Neuronal stem cell (in vitro differentiated cells): Measurements from ENCODE around the gene MYCN.

Experiments
- DNase-seq: peaks from one replicate; pipeline ENCODE4 v3.0.0-alpha.2; 2013; ENCODE audit warnings: low spot score
- H2AFZ ChIP-seq: one replicate; pipeline ENCODE4 v1.6.1; 2013; ENCODE audit warnings: mild to moderate bottlenecking, low read length, inconsistent platforms
- H2AK5ac ChIP-seq: 2 replicates; pipeline ENCODE4 v1.6.1; 2013; ENCODE audit warnings: low read depth, mild to moderate bottlenecking, inconsistent platforms, low read length, moderate library complexity, mixed read lengths
- H2BK120ac ChIP-seq: 2 replicates; pipeline ENCODE4 v1.6.1; 2013; ENCODE audit warnings: low read depth, mild to moderate bottlenecking, inconsistent platforms, low read length, moderate library complexity, mixed read lengths
- H2BK12ac ChIP-seq: one replicate; pipeline ENCODE4 v1.6.1; 2013; ENCODE audit warnings: low read length, inconsistent platforms
- H2BK15ac ChIP-seq: 2 replicates; pipeline ENCODE4 v1.6.1; 2013; ENCODE audit warnings: mild to moderate bottlenecking, low read length, inconsistent platforms, mixed read lengths
- H2BK5ac ChIP-seq: one replicate; pipeline ENCODE4 v1.6.1; 2013; ENCODE audit warnings: inconsistent platforms, mild to moderate bottlenecking, low read length, moderate library complexity
- H3K14ac ChIP-seq: one replicate; pipeline ENCODE4 v1.6.1; 2013; ENCODE audit warnings: low read length, inconsistent platforms
- H3K18ac ChIP-seq: 2 replicates; pipeline ENCODE4 v1.6.1; 2013; ENCODE audit warnings: low read length, inconsistent platforms
- H3K23ac ChIP-seq: 2 replicates; pipeline ENCODE4 v1.6.1; 2013; ENCODE audit warnings: low read depth, mild to moderate bottlenecking, mixed read lengths, low read length, inconsistent platforms; ENCODE audit not compliant: poor library complexity
- H3K27ac ChIP-seq: replicated peaks from 3 replicates; pipeline ENCODE4 v1.5.1; 2013; ENCODE audit warnings: low read length, inconsistent platforms
- H3K27me3 ChIP-seq, 3 experiments: 2 replicates each; pipeline ENCODE4 v1.6.1; 2013; ENCODE audit warnings: low read length in 3 of 3, mild to moderate bottlenecking in 2 of 3, inconsistent platforms in 1 of 3, low read depth in 1 of 3, mixed read lengths in 1 of 3, moderate library complexity in 1 of 3; ENCODE audit not compliant: control insufficient read depth in 3 of 3, insufficient read depth in 3 of 3
- H3K36me3 ChIP-seq, 2 donors: replicated peaks in 1 of 2; 2 replicates each; pipeline ENCODE4 v1.6.1; 2013; ENCODE audit warnings: low read length in 2 of 2; ENCODE audit not compliant: control insufficient read depth in 2 of 2, insufficient read depth in 2 of 2
- H3K4ac ChIP-seq: 2 replicates; pipeline ENCODE4 v1.6.1; 2013; ENCODE audit warnings: inconsistent platforms, mild to moderate bottlenecking, low read length, moderate library complexity
- H3K4me1 ChIP-seq, 2 donors: 1 replicate in 1 of 2; 2 replicates in 1 of 2; pipeline ENCODE4 v1.6.1; 2013; ENCODE audit warnings: low read length in 2 of 2, low read depth in 1 of 2; ENCODE audit not compliant: control insufficient read depth in 2 of 2, insufficient read depth in 1 of 2
- H3K4me2 ChIP-seq: one replicate; pipeline ENCODE4 v1.6.1; 2013; ENCODE audit warnings: mild to moderate bottlenecking, low read length, inconsistent platforms; ENCODE audit not compliant: insufficient read depth, poor library complexity, severe bottlenecking
- H3K4me3 ChIP-seq, 2 donors: 2 replicates each; pipeline ENCODE4 v1.5.1; 2013; ENCODE audit warnings: low read length in 2 of 2, mild to moderate bottlenecking in 2 of 2, inconsistent platforms in 1 of 2, moderate library complexity in 1 of 2
- H3K79me1 ChIP-seq: one replicate; pipeline ENCODE4 v1.6.1; 2013; ENCODE audit warnings: low read depth, mild to moderate bottlenecking, inconsistent platforms, low read length, moderate library complexity
- H3K9ac ChIP-seq: one replicate; pipeline ENCODE4 v1.6.1; 2013; ENCODE audit warnings: mild to moderate bottlenecking, low read depth, low read length, inconsistent platforms; ENCODE audit not compliant: poor library complexity
- H3K9me3 ChIP-seq, 2 donors: replicated peaks in 1 of 2; 2 replicates each; pipeline versions ENCODE3 to v1.6.1; 2013; ENCODE audit warnings: low read length in 2 of 2, mild to moderate bottlenecking in 2 of 2, inconsistent platforms in 1 of 2, low read depth in 1 of 2, mixed read lengths in 1 of 2, moderate library complexity in 1 of 2; ENCODE audit not compliant: control insufficient read depth in 2 of 2, insufficient read depth in 1 of 2
- H4K8ac ChIP-seq: one replicate; pipeline ENCODE4 v1.6.1; 2013; ENCODE audit warnings: low read depth, mild to moderate bottlenecking, inconsistent platforms, low read length, moderate library complexity
- H4K91ac ChIP-seq: one replicate; pipeline ENCODE4 v1.6.1; 2013; ENCODE audit warnings: low read length, low read depth, mild to moderate bottlenecking, inconsistent platforms; ENCODE audit not compliant: poor library complexity
- WGBS, 2 donors: extraction: QIAGEN DNeasy Blood & Tissue Kit; methylation state at CpG; one replicate each; pipeline ENCODE4 v1.1.7; 2013; ENCODE audit warnings: missing lambda C conversion rate in 2 of 2, mixed read lengths in 1 of 2; ENCODE audit not compliant: insufficient read length in 2 of 2, insufficient replicate concordance in 1 of 2; ENCODE audit errors: extremely low coverage in 2 of 2; 5-methylcytosine and 5-hydroxymethylcytosine counted together

MYCN gene

DNA sequence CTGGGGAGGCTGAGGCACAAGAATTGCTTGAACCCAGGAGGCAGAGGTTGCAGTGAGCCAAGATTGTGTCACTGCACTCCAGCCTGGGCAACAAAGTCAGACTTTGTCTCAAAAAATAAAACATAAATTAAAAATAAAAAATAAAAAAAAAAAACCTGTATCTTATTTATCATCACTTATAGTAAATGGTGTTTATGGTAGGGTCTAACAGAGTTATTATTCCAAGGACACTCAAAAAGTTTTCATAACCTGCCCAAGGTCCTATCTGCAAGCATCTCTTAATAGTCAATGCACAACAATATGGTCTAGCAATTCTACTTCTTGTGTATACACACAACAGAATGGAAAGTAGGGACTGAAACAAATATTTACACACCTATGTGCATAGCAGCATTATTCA, 47.3 kb upstream of the MYCN start:
- Histone ChIP-seq H3K36me3 (no peaks in the 10 kb centered on the region), H4K8ac (no peak overlapping the region), H3K18ac (no peak overlapping the region), H2BK12ac (no peak overlapping the region), H2BK120ac (no peak overlapping the region), H3K79me1 (no peaks in the 10 kb centered on the region), H3K14ac (no peak overlapping the region), H3K4me2 (no peak overlapping the region), H3K4me3 (no peak overlapping the region), H3K4me1 (peaks cover 14 to 29% of the 10 kb centered on the region in 2 donors), H3K27ac (no peak overlapping the region), H2AK5ac (no peak overlapping the region), H2AFZ (no peak overlapping the region), H2BK5ac (no peak overlapping the region), H3K27me3 (no peaks in the 10 kb centered on the region), H4K91ac (no peak overlapping the region), H3K23ac (no peak overlapping the region), H3K4ac (no peak overlapping the region), H3K9ac (no peak overlapping the region), H2BK15ac (no peak overlapping the region), H3K9me3 (peaks cover 4 to 6% of the 10 kb centered on the region in 2 donors)
- no peak for DNase-seq

DNA sequence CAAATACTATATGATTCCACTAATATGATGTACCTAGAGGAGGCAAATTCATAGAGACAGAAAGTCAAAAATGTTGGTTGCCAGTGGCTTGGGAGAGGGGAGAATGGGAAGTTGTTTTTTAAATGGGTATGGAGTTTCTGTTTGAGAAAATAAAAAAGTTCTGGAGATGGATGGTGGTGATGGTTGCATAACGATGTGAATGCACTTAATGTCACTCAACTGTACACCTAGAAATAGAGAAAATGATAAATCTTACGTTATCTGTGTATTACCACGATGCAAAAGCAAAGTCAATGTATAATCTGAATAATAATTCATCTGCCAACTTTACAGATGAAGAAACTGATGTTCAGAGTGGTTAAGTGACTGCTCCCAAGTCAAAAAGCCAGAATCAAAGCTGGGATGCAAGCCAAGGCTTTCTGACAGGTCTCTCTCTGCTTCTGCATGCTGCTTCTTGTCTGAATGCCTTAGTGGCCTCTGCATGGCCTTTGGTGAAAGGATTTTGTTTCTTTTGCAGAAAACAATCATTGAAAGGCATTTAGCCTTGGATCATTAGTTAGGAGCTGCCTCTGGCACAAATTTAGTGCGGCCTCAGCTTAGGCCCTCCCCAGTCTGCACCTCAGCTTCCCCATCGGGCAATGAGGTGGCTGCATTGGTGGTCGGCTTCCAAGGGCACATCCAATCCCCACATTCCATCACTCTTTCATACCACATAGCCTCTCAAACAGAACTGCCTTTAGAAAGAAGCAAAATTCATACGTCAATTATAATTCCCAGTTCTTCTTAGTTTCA, 46.5 kb upstream of the MYCN start:
- H3K9me3 ChIP-seq, result peaks cover 6% of the 10 kb centered on the region in 2 donors
- H3K18ac ChIP-seq, result no peak overlapping the region
- H3K36me3 ChIP-seq, result no peaks in the 10 kb centered on the region
- no peak overlapping the region for H3K4me3 ChIP-seq
- H3K23ac ChIP-seq, result no peak overlapping the region
- no peak overlapping the region for H3K14ac ChIP-seq
- no peak overlapping the region for H2BK5ac ChIP-seq
- no peak overlapping the region for H2AFZ ChIP-seq
- no peaks in the 10 kb centered on the region for H3K27me3 ChIP-seq
- H4K8ac ChIP-seq, result no peak overlapping the region
- no peak overlapping the region for H2BK12ac ChIP-seq
- no peak overlapping the region for H2BK15ac ChIP-seq
- H2BK120ac ChIP-seq, result no peak overlapping the region
- no peak overlapping the region for H3K9ac ChIP-seq
- no peak overlapping the region for H2AK5ac ChIP-seq
- H3K27ac ChIP-seq, result peak overlapping the region; percentile 21
- no peak overlapping the region for H4K91ac ChIP-seq
- no CpG with 5 or more reads among the region's 7 CpGs for WGBS, 2 donors
- no peak overlapping the region for H3K4me2 ChIP-seq
- no peak for DNase-seq
- peaks cover 14 to 25% of the 10 kb centered on the region in 2 donors for H3K4me1 ChIP-seq
- no peak overlapping the region for H3K4ac ChIP-seq
- H3K79me1 ChIP-seq, result no peaks in the 10 kb centered on the region

DNA sequence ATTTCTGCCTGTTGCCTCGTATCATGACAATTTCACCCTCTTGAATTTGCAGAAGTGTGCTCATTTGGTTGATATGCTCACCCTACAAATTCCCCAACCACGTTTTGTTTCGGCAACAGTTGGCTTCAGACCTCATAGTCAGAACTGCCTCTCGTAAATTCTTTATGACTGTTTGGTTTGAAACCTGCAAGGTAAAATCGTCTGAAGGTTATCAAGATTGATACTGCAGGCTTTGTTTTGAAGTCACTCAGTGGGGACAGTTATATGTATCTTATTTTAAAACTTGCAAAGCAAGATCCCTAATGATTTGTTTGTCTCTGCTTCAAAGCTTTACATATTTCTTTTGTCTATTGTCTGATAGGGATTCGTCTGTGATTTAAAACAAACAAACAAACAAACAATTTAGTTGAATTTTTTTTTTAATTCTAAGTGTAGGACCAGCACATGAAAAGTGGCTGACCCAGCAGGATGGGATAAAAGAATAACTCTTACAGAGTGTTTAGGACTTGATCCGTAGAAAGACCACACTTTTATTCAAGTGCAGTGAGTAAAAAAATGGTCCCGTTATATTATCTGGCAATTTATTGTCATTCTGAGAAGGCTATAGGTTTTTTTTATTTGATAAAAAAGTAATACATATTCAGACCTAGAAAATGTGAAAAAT, 45.7 kb upstream of the MYCN start:
- Histone ChIP-seq H3K36me3 (no peaks in the 10 kb centered on the region), H2AK5ac (no peak overlapping the region), H3K4ac (no peak overlapping the region), H3K4me3 (no peak overlapping the region), H3K4me1 (peaks cover 14 to 20% of the 10 kb centered on the region in 2 donors), H2BK12ac (no peak overlapping the region), H3K14ac (no peak overlapping the region), H3K4me2 (no peak overlapping the region), H3K27me3 (no peaks in the 10 kb centered on the region), H3K18ac (no peak overlapping the region), H4K8ac (no peak overlapping the region), H3K9me3 (peaks cover 6 to 9% of the 10 kb centered on the region in 2 donors), H2BK5ac (no peak overlapping the region), H2BK15ac (no peak overlapping the region), H3K27ac (no peak overlapping the region), H2BK120ac (no peak overlapping the region), H3K9ac (no peak overlapping the region), H2AFZ (no peak overlapping the region), H4K91ac (no peak overlapping the region), H3K23ac (no peak overlapping the region), H3K79me1 (no peaks in the 10 kb centered on the region)
- no peak for DNase-seq
- no CpG with 5 or more reads among the region's 8 CpGs for WGBS, 2 donors

DNA sequence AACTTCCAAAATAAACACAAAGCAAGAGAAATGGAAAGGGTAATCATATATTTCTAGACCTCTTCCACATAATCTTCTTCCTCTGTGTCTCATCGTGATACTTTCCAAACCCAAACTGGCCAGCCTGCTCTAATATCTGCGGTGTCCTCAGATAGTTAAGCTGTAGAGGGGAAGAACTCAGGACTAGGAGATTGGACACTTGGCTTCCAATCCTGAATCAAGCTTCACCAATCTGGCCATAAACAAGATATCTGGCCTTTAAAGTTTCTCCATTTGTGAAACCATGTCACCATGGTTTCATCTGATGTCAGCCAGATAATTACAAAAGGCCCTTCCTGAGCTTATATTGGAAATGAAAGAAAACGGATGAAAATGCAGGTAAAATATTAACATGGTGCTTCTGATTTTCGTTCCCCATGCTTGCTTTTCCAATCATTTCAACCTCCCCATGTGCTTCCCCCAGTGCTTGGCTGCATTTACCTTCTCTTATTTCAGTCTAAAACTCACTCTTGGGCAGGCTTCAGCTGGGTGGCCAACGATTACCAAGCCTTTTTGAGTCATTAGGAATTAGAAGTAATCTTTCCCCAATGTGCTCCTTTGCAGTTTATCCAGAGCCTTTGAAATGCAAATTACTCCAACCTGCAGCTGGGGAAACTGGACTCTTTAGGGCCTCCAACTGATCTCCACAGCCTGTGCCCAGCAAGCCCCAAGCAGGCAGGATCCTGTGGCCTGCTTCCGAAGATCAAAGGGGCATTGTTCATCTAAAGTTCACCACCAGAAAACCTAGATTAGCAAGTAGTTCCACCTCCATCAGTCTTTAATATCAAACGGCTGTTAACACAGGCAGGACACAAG, 44.5 kb upstream of the MYCN start:
- Histone ChIP-seq H3K9me3 (peaks cover 6 to 9% of the 10 kb centered on the region in 2 donors), H4K8ac (no peak overlapping the region), H3K18ac (no peak overlapping the region), H2BK15ac (no peak overlapping the region), H4K91ac (no peak overlapping the region), H3K4me1 (peaks cover 13 to 15% of the 10 kb centered on the region in 2 donors), H3K14ac (no peak overlapping the region), H3K79me1 (no peaks in the 10 kb centered on the region), H3K4me3 (no peak overlapping the region), H3K9ac (no peak overlapping the region), H2BK12ac (no peak overlapping the region), H3K23ac (no peak overlapping the region), H2AK5ac (no peak overlapping the region), H3K27me3 (no peaks in the 10 kb centered on the region), H2BK120ac (no peak overlapping the region), H2BK5ac (no peak overlapping the region), H2AFZ (no peak overlapping the region), H3K4ac (no peak overlapping the region), H3K4me2 (no peak overlapping the region), H3K36me3 (no peaks in the 10 kb centered on the region), H3K27ac (no peak overlapping the region)
- no CpG with 5 or more reads among the region's 7 CpGs for WGBS, 2 donors
- DNase-seq, result no peak
